IPS-18c (cell line): Measurements from ENCODE around the gene DENND1B.
"Not testable (repeated sequence)": the region's sequence is repeated elsewhere in the genome, so short reads cannot be mapped to it uniquely, and the experiment has no call there.

ENCODE experiments used
- H3K4me3 ChIP-seq: 2 replicates; pipeline ENCODE4 v1.7.0; 2013; ENCODE audit warnings: low read depth, mild to moderate bottlenecking, low read length, moderate library complexity; ENCODE audit not compliant: insufficient read depth
- H3K9me3 ChIP-seq: one replicate; pipeline ENCODE4 v1.6.1; 2013; ENCODE audit warnings: mild to moderate bottlenecking, low read length, moderate library complexity; ENCODE audit not compliant: control insufficient read depth, insufficient read depth

The DENND1B gene

GRCh38 chr1:197770243-197770642, 5.0 kb downstream of the DENND1B start:
- Histone ChIP-seq H3K4me3 (no peak overlapping the region), H3K9me3 (no peaks in the 10 kb centered on the region)

- H3K9me3 ChIP-seq: no peaks in the 10 kb centered on the region
- H3K4me3 ChIP-seq: no peak overlapping the region
These were observed 6.0 kb downstream of the DENND1B start for GRCh38 chr1:197769287-197769686.

GRCh38 chr1:197768014-197768805, 7.1 kb downstream of the DENND1B start:
- no peak overlapping the region for H3K4me3 ChIP-seq
- no peaks in the 10 kb centered on the region for H3K9me3 ChIP-seq

GRCh38 chr1:197763769-197764168, 11.5 kb downstream of the DENND1B start:
- Histone ChIP-seq H3K9me3 (no peaks in the 10 kb centered on the region), H3K4me3 (no peak overlapping the region)

GRCh38 chr1:197763307-197763706, 12.0 kb downstream of the DENND1B start:
- H3K4me3 ChIP-seq: no peak overlapping the region
- no peaks in the 10 kb centered on the region for H3K9me3 ChIP-seq

- no peaks in the 10 kb centered on the region for H3K9me3 ChIP-seq
- no peak overlapping the region for H3K4me3 ChIP-seq
These were observed 13.6 kb downstream of the DENND1B start for GRCh38 chr1:197761654-197762053.

- not testable (repeated sequence) for H3K9me3 ChIP-seq, H3K4me3 ChIP-seq
These were observed 19.7 kb downstream of the DENND1B start for GRCh38 chr1:197755553-197755952.

GRCh38 chr1:197752652-197753164, 22.6 kb downstream of the DENND1B start:
- not testable (repeated sequence) for H3K4me3 ChIP-seq, H3K9me3 ChIP-seq

GRCh38 chr1:197750366-197750765, 24.9 kb downstream of the DENND1B start:
- no peaks in the 10 kb centered on the region for H3K9me3 ChIP-seq
- no peak overlapping the region for H3K4me3 ChIP-seq

- no peak overlapping the region for H3K4me3 ChIP-seq
These were observed 29.4 kb downstream of the DENND1B start for GRCh38 chr1:197745911-197746310.

GRCh38 chr1:197744979-197745378, 30.3 kb downstream of the DENND1B start:
- Histone ChIP-seq H3K9me3 (no peaks in the 10 kb centered on the region), H3K4me3 (no peak overlapping the region)

More at GRCh38 chr1:197745911-197746310, 29.4 kb downstream of the DENND1B start:
- no peaks in the 10 kb centered on the region for H3K9me3 ChIP-seq

GRCh38 chr1:197743578-197743977, 31.7 kb downstream of the DENND1B start:
- no peaks in the 10 kb centered on the region for H3K9me3 ChIP-seq
- H3K4me3 ChIP-seq: no peak overlapping the region

GRCh38 chr1:197740992-197741391, 34.3 kb downstream of the DENND1B start:
- Histone ChIP-seq H3K4me3 (no peak overlapping the region), H3K9me3 (no peaks in the 10 kb centered on the region)

- Histone ChIP-seq H3K9me3 (no peaks in the 10 kb centered on the region), H3K4me3 (no peak overlapping the region)
These were observed 36.4 kb downstream of the DENND1B start for GRCh38 chr1:197738927-197739326.

- Histone ChIP-seq H3K9me3 (no peaks in the 10 kb centered on the region), H3K4me3 (no peak overlapping the region)
These were observed 37.4 kb downstream of the DENND1B start for GRCh38 chr1:197737916-197738315.

- Histone ChIP-seq H3K4me3 (no peak overlapping the region), H3K9me3 (no peaks in the 10 kb centered on the region)
These were observed 38.6 kb downstream of the DENND1B start for GRCh38 chr1:197736685-197737084.

- no peak overlapping the region for H3K4me3 ChIP-seq
- no peaks in the 10 kb centered on the region for H3K9me3 ChIP-seq
These were observed 39.8 kb downstream of the DENND1B start for GRCh38 chr1:197735461-197735860.

GRCh38 chr1:197733324-197733723, 42.0 kb downstream of the DENND1B start:
- H3K4me3 ChIP-seq: no peak overlapping the region
- no peaks in the 10 kb centered on the region for H3K9me3 ChIP-seq

- no peak overlapping the region for H3K4me3 ChIP-seq
- no peaks in the 10 kb centered on the region for H3K9me3 ChIP-seq
These were observed 43.1 kb downstream of the DENND1B start for GRCh38 chr1:197732187-197732586.
